Osteoblast (primary cell): ENCODE results near the gene MYOM3. TPM values are rescaled to one million over a fixed set of nuclear protein-coding genes. Genes with fewer than 3 reads are reported as not detected.

ENCODE experiments used
- DNase-seq: peaks from one replicate; pipeline ENCODE4 v3.0.0; 2011; ENCODE audit warnings: low spot score, mixed read lengths; ENCODE audit not compliant: insufficient read length; ENCODE audit errors: missing footprints
- H2AFZ ChIP-seq: 2 replicates; pipeline ENCODE4 v1.6.0; 2011; ENCODE audit warnings: mild to moderate bottlenecking, low read length
- H3K27ac ChIP-seq: 2 replicates; pipeline ENCODE4 v1.5.1; 2011; ENCODE audit warnings: mild to moderate bottlenecking, low read depth, low read length, moderate library complexity
- H3K27me3 ChIP-seq: 2 replicates; pipeline ENCODE4 v1.6.0; 2012; ENCODE audit warnings: mild to moderate bottlenecking, control low read depth, inconsistent platforms, low read length, moderate library complexity; ENCODE audit not compliant: insufficient read depth
- H3K36me3 ChIP-seq: 2 replicates; pipeline ENCODE4 v1.5.1; 2011; ENCODE audit warnings: mild to moderate bottlenecking, low read length, control low read depth, moderate library complexity; ENCODE audit not compliant: insufficient read depth
- H3K4me1 ChIP-seq: 2 replicates; pipeline ENCODE4 v1.5.1; 2011; ENCODE audit warnings: mild to moderate bottlenecking, low read length, control low read depth, moderate library complexity; ENCODE audit not compliant: insufficient read depth
- H3K4me2 ChIP-seq: 2 replicates; pipeline ENCODE4 v1.6.0; 2011; ENCODE audit warnings: mild to moderate bottlenecking, low read length; ENCODE audit not compliant: insufficient read depth
- H3K4me3 ChIP-seq: fragments of 200-600 bp; sonication (generic); 3 replicates; pipeline ENCODE4 v1.5.1; 2012; ENCODE audit warnings: mild to moderate bottlenecking, low read length, inconsistent platforms; ENCODE audit not compliant: insufficient read depth
- H3K79me2 ChIP-seq: 2 replicates; pipeline ENCODE4 v1.6.0; 2012; ENCODE audit warnings: mild to moderate bottlenecking, low read length, control low read depth, inconsistent platforms; ENCODE audit not compliant: insufficient read depth
- H3K9me3 ChIP-seq: 2 replicates; pipeline ENCODE4 v1.5.1; 2011; ENCODE audit warnings: low read depth, low read length, control low read depth
- H4K20me1 ChIP-seq: 2 replicates; pipeline ENCODE4 v1.6.0; 2012; ENCODE audit warnings: mild to moderate bottlenecking, low read length, control low read depth; ENCODE audit not compliant: insufficient read depth
- total RNA-seq: library from RNA; depleted of rRNA; stranded (reverse); fragments of >200 nt; gene quantifications from 2 replicates; pipeline ENCODE4 v1.2.3, GENCODE V29; 2012
- TF ChIP-seq, protein P1 (sequence below): IDR thresholded peaks from 2 replicates; pipeline ENCODE4 v1.5.1; 2011; ENCODE audit warnings: mild to moderate bottlenecking, low read depth, low read length, moderate library complexity; ENCODE audit errors: extremely low read depth

The MYOM3 gene
- total RNA-seq, 1 donor: under 0.01 TPM

DNA sequence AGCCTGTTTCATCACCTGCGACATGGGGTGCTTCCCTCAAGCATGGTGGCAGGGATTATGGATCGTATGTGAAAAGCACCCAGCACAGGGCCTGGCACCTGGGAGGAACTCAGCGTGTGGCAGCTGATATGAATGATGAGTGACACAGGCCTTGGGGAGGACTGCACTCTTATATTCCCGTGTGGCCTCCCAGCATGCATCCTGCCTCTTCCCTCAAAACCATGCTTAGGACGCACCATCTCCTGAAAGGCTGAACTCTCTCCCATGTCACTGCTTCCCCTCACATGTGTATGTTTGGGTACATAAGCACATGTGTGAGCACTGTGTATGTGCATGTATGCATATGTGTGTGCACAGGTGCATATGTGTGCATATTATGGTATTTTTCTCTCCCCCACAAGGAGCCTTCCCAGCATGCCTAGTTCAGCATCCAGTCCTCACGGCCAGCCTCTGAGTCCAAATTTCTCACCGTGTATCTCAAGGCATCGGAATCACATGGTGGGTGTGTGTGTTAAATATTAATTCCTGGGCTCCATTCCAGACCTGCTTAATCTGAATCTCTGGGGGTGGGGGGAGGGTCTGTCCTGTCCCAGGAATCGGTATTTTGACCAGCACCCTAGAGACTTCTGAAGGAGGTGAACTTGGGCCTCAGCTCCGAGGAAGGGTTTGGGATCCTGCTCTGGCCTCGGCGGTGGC, 12.8 kb downstream of the MYOM3 start:
- Histone ChIP-seq H3K4me3 (no peak overlapping the region), H3K36me3 (no peaks in the 10 kb centered on the region), H3K4me1 (no peaks in the 10 kb centered on the region), H3K9me3 (no peaks in the 10 kb centered on the region), H3K27ac (no peak overlapping the region), H2AFZ (no peak overlapping the region), H3K27me3 (peaks cover 15% of the 10 kb centered on the region), H3K4me2 (no peak overlapping the region), H3K79me2 (no peaks in the 10 kb centered on the region), H4K20me1 (no peaks in the 10 kb centered on the region)
- DNase-seq: peak; percentile 63
- TF ChIP-seq, protein P1, sequence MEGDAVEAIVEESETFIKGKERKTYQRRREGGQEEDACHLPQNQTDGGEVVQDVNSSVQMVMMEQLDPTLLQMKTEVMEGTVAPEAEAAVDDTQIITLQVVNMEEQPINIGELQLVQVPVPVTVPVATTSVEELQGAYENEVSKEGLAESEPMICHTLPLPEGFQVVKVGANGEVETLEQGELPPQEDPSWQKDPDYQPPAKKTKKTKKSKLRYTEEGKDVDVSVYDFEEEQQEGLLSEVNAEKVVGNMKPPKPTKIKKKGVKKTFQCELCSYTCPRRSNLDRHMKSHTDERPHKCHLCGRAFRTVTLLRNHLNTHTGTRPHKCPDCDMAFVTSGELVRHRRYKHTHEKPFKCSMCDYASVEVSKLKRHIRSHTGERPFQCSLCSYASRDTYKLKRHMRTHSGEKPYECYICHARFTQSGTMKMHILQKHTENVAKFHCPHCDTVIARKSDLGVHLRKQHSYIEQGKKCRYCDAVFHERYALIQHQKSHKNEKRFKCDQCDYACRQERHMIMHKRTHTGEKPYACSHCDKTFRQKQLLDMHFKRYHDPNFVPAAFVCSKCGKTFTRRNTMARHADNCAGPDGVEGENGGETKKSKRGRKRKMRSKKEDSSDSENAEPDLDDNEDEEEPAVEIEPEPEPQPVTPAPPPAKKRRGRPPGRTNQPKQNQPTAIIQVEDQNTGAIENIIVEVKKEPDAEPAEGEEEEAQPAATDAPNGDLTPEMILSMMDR: no peak

DNA sequence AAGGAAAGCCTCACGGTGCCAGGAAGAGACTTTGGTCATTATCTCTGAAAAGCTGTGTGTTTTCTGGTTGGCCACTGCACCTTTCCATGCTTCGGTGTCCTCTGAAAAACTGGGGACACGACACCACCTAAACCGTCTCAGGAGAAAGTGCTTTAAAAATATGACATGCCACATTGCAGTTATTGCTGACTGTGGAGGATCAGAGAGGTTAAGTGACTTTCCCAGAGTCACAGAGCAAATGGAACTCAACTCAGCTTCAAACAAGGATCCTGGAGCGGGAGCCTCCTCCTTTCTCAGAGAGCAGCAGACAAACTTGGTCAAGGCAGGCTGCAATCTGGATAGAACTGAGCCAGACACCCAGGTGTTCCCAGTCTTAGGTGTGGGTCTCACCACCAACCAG, 13.8 kb downstream of the MYOM3 start:
- TF ChIP-seq, protein P1: no peak
- Histone ChIP-seq H3K27ac (no peak overlapping the region), H3K79me2 (no peaks in the 10 kb centered on the region), H3K4me2 (no peak overlapping the region), H3K9me3 (no peaks in the 10 kb centered on the region), H4K20me1 (no peaks in the 10 kb centered on the region), H3K4me1 (no peaks in the 10 kb centered on the region), H3K36me3 (no peaks in the 10 kb centered on the region), H3K27me3 (peaks cover 15% of the 10 kb centered on the region), H3K4me3 (no peak overlapping the region), H2AFZ (no peak overlapping the region)
- DNase-seq: no peak

DNA sequence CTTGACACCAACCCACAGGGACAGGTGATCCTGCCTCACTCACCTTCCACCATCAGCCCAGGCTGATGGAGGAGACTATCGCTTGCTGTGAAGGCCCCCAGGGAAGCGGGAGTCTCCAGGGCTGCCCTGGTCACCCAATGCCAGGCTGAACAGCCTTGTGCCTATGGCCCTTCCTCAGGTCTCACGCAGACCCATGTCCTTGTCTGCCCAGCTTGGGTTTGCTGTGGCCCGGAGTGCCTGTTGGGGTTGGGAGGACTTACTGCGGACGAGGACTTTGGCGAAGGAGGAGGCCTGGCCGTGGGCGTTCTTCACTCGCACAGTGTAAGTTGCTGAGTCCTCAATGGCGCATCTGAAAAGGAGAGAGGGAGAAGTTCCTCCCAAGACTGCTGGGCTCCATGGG, 14.3 kb downstream of the MYOM3 start:
- TF ChIP-seq, protein P1: no peak
- Histone ChIP-seq H3K36me3 (no peaks in the 10 kb centered on the region), H3K4me3 (no peak overlapping the region), H3K27ac (no peak overlapping the region), H2AFZ (no peak overlapping the region), H3K27me3 (peaks cover 15% of the 10 kb centered on the region), H4K20me1 (no peaks in the 10 kb centered on the region), H3K4me1 (no peaks in the 10 kb centered on the region), H3K9me3 (no peaks in the 10 kb centered on the region), H3K4me2 (no peak overlapping the region), H3K79me2 (no peaks in the 10 kb centered on the region)
- no peak for DNase-seq

DNA sequence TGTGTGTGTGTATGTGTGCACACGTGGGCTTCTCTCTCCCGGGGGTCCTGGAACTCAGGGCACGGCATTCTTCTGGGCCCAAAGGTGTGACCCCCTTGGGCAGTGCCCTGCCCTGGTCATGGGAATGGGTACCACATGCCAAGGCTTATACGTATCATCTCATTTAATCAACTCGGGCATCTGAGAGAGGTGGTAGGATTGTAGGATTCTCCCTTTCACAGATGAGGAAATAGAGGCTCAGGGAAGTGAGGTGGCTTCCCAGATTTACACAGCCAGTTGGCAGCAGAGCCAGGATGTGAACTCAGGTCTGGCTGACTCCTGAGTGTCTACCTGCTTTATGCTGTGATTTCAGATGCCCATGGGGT, 15.2 kb downstream of the MYOM3 start:
- DNase-seq: no peak
- Histone ChIP-seq H3K4me2 (no peak overlapping the region), H3K79me2 (no peaks in the 10 kb centered on the region), H3K27me3 (peaks cover 15% of the 10 kb centered on the region), H3K36me3 (no peaks in the 10 kb centered on the region), H3K27ac (no peak overlapping the region), H3K4me3 (no peak overlapping the region), H4K20me1 (no peaks in the 10 kb centered on the region), H2AFZ (no peak overlapping the region), H3K9me3 (no peaks in the 10 kb centered on the region), H3K4me1 (no peaks in the 10 kb centered on the region)
- TF ChIP-seq, protein P1: no peak
